Stimulated activated CD8-positive, alpha-beta memory T cell treated with anti-CD3 and anti-CD28 coated beads, Interleukin-12 subunit alpha, Interleukin-12 subunit beta, amount 100 ng/mL, for 4 hours (primary cell): ENCODE results near the gene CIB2.
"Not testable (repeated sequence)": the region's sequence is repeated elsewhere in the genome, so short reads cannot be mapped to it uniquely, and the experiment has no call there.

Experiments
- DNase-seq: peaks from one replicate; pipeline ENCODE4 v3.0.0-alpha.2; 2020; ENCODE audit warnings: low read depth

The CIB2 gene

GRCh38 chr15:78131295-78132061 is at the start of gene CIB2:
Gene CIB2 (minus strand): TSS chr15:78131445. CDS start chr15:78131215, 230 bp downstream.
- DNase-seq = peak; percentile 68

GRCh38 chr15:78179906-78180305 is 48.7 kb upstream of the CIB2 start:
- no peak for DNase-seq

GRCh38 chr15:78179286-78179840 is 48.1 kb upstream of the CIB2 start:
- no peak for DNase-seq

- no peak for DNase-seq
Measured at GRCh38 chr15:78178064-78178463, 46.8 kb upstream of the CIB2 start.

- no peak for DNase-seq
Measured at GRCh38 chr15:78177447-78177873, 46.2 kb upstream of the CIB2 start.

GRCh38 chr15:78175330-78175729 is 44.1 kb upstream of the CIB2 start:
- DNase-seq = no peak

GRCh38 chr15:78174401-78174800 is 43.2 kb upstream of the CIB2 start:
- DNase-seq = no peak

GRCh38 chr15:78171864-78172472 is 40.7 kb upstream of the CIB2 start:
- no peak for DNase-seq

GRCh38 chr15:78170848-78171773 is 39.9 kb upstream of the CIB2 start:
- no peak for DNase-seq

- no peak for DNase-seq
Measured at GRCh38 chr15:78168608-78169007, 37.4 kb upstream of the CIB2 start.

GRCh38 chr15:78167227-78167888 is 36.1 kb upstream of the CIB2 start:
- DNase-seq = no peak

GRCh38 chr15:78164010-78164409 is 32.8 kb upstream of the CIB2 start:
- no peak for DNase-seq

- peak; percentile 22 for DNase-seq
Measured at GRCh38 chr15:78162038-78162437, 30.8 kb upstream of the CIB2 start.

GRCh38 chr15:78159395-78159794 is 28.1 kb upstream of the CIB2 start:
- no peak for DNase-seq

GRCh38 chr15:78157203-78157602 is 26.0 kb upstream of the CIB2 start:
- DNase-seq = no peak

GRCh38 chr15:78156653-78157052 is 25.4 kb upstream of the CIB2 start:
- DNase-seq = no peak

- no peak for DNase-seq
Measured at GRCh38 chr15:78155355-78155939, 24.2 kb upstream of the CIB2 start.

GRCh38 chr15:78154955-78155354 is 23.7 kb upstream of the CIB2 start:
- no peak for DNase-seq

- not testable (repeated sequence) for DNase-seq
Measured at GRCh38 chr15:78151075-78151474, 19.8 kb upstream of the CIB2 start.

- DNase-seq = no peak
Measured at GRCh38 chr15:78149805-78150751, 18.8 kb upstream of the CIB2 start.
